HL-60 (cell line): ENCODE results near the gene WWOX.

Source experiments
- GABPA ChIP-seq: IDR thresholded peaks from 2 replicates; pipeline ENCODE4 v1.6.1; 2012; ENCODE audit warnings: low read depth
- POLR2AphosphoS5 ChIP-seq: IDR thresholded peaks from 2 replicates; pipeline ENCODE4 v1.6.1; 2012; ENCODE audit warnings: low read depth
- SPI1 ChIP-seq: IDR thresholded peaks from 2 replicates; pipeline ENCODE4 v1.6.1; 2012; ENCODE audit warnings: low read depth, mild to moderate bottlenecking, borderline replicate concordance
- TF ChIP-seq, protein P1 (sequence below): IDR thresholded peaks from one replicate; pipeline ENCODE4 v1.5.1; 2011; ENCODE audit warnings: low read length, control low read depth, inconsistent platforms; ENCODE audit not compliant: insufficient read depth
- TF ChIP-seq, protein P2 (sequence below): IDR thresholded peaks from 2 replicates; pipeline ENCODE4 v1.6.1; 2012; ENCODE audit warnings: low read depth; ENCODE audit not compliant: insufficient replicate concordance

DNA sequence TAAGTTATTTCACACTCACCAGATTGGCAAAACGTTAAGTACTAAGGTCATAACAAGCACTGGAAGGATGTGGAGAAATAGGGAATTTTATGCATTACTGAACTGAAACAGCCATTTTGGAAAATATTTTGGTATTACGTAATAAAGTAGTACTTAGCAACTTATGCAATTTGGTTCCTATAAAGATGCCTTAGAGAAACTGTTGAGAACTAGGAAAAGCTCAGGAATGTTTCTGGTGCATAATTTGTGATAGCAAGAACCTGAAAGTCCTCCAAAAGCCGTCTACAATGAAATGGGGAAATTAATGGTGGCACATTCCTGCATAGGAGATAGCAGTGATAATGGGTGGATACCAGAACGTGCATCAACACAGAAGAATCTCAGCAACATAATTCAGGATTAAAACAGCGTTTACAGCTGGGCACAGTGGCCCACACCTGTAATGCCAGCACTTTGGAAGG is 472.5 kb downstream of the WWOX start:
- TF ChIP-seq, protein P1, sequence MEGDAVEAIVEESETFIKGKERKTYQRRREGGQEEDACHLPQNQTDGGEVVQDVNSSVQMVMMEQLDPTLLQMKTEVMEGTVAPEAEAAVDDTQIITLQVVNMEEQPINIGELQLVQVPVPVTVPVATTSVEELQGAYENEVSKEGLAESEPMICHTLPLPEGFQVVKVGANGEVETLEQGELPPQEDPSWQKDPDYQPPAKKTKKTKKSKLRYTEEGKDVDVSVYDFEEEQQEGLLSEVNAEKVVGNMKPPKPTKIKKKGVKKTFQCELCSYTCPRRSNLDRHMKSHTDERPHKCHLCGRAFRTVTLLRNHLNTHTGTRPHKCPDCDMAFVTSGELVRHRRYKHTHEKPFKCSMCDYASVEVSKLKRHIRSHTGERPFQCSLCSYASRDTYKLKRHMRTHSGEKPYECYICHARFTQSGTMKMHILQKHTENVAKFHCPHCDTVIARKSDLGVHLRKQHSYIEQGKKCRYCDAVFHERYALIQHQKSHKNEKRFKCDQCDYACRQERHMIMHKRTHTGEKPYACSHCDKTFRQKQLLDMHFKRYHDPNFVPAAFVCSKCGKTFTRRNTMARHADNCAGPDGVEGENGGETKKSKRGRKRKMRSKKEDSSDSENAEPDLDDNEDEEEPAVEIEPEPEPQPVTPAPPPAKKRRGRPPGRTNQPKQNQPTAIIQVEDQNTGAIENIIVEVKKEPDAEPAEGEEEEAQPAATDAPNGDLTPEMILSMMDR = no peak
- TF ChIP-seq GABPA (no peak), POLR2AphosphoS5 (no peak), SPI1 (no peak)
- TF ChIP-seq, protein P2, sequence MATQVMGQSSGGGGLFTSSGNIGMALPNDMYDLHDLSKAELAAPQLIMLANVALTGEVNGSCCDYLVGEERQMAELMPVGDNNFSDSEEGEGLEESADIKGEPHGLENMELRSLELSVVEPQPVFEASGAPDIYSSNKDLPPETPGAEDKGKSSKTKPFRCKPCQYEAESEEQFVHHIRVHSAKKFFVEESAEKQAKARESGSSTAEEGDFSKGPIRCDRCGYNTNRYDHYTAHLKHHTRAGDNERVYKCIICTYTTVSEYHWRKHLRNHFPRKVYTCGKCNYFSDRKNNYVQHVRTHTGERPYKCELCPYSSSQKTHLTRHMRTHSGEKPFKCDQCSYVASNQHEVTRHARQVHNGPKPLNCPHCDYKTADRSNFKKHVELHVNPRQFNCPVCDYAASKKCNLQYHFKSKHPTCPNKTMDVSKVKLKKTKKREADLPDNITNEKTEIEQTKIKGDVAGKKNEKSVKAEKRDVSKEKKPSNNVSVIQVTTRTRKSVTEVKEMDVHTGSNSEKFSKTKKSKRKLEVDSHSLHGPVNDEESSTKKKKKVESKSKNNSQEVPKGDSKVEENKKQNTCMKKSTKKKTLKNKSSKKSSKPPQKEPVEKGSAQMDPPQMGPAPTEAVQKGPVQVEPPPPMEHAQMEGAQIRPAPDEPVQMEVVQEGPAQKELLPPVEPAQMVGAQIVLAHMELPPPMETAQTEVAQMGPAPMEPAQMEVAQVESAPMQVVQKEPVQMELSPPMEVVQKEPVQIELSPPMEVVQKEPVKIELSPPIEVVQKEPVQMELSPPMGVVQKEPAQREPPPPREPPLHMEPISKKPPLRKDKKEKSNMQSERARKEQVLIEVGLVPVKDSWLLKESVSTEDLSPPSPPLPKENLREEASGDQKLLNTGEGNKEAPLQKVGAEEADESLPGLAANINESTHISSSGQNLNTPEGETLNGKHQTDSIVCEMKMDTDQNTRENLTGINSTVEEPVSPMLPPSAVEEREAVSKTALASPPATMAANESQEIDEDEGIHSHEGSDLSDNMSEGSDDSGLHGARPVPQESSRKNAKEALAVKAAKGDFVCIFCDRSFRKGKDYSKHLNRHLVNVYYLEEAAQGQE = no peak
